Endothelial cell of umbilical vein (primary cell): ENCODE measurements around the gene SMAD2.

ENCODE experiments used
- POLR2A ChIP-seq: IDR thresholded peaks from 2 replicates; pipeline ENCODE4 v1.6.1; 2012; ENCODE audit warnings: low read depth, mild to moderate bottlenecking, control low read depth, low read length
- POLR2AphosphoS5 ChIP-seq: IDR thresholded peaks from 2 replicates; pipeline ENCODE4 v1.6.1; 2012; ENCODE audit warnings: low read depth, mild to moderate bottlenecking, control low read depth, low read length, moderate library complexity; ENCODE audit not compliant: insufficient read depth
- TF ChIP-seq, protein P1 (sequence below): IDR thresholded peaks from 2 replicates; pipeline ENCODE4 v1.6.1; 2011; ENCODE audit not compliant: insufficient read depth, insufficient read length

DNA sequence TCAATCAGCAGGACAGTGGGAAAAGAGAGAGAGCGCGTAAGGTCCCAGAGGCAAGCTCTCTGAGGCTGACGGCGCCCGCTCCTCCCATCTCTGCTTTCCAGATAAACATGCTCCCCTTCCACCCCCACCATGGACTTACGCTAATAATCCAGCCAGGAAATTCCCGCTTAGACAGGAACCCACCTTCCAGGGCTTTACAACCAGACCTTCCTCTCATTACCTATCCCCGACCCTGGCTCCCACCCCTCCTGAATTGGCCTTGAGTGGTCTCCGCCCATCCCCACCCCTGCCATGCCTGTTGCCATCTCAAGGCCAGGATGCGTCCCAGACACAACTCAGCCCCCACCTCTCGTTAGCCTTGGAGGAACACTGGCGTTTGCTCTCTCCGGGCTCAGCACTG is 131.1 kb downstream of the SMAD2 start:
- TF ChIP-seq POLR2A: no peak
- TF ChIP-seq, protein P1, sequence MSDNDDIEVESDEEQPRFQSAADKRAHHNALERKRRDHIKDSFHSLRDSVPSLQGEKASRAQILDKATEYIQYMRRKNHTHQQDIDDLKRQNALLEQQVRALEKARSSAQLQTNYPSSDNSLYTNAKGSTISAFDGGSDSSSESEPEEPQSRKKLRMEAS: no peak
- TF ChIP-seq POLR2AphosphoS5: no peak
